HG03280 (cell line): ENCODE data around the gene SERAC1.

Experiments used
- ATAC-seq: cut with Tn5 transposase; IDR thresholded peaks from one replicate; pipeline ENCODE4 v1.9.1; 2021; ENCODE audit warnings: mild to moderate bottlenecking, moderate library complexity; ENCODE audit not compliant: unreplicated experiment

The SERAC1 gene

DNA sequence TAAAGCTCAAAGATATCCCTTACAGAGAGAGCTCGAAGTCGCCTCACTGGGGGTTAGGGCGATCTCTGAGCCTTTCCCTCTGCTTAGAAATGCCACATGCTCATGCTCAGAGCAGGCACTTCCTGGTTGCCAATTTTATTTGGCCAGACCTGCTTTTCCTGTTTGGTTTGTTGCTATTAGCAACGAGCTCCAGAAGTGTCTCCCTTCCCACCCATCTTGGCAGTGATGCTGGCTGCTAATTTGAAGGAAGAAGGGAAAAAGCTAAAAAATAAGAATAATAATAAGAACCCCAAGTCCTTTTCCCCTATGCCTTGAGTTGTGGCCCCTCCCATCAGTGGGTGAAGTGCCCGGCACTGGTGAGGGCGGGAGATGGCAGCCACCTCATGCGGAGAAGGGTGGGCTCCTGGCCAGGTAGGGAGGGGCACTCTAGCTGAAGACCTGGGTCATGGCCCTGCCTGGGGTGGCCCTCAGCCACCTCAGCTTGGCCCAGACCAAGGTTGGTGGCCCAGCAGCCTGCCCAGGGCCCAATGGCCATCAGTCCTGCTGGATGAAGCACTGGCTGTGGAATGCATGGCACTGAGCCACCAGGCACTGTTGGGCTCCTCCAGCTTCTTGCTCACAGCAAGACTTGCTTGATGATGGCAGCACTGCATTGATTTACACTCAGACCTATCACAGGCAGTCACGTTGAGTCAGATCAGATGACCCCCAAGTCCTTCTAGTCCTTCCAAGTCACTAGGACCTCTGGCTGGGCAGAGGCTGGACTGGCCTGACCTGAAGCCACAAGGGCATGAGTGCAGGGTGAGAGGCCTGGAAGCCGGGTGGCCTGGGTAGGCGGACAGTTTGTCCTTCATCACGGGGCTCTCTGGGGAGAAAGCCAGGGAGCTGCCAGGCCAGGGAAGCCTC lies 107.4 kb downstream of the SERAC1 start:
- ATAC-seq = no peak
